Liver (tissue), 9 donors: ENCODE data around the gene UBA6. TPM values are rescaled to one million over a fixed set of nuclear protein-coding genes. Genes with fewer than 3 reads are reported as not detected.

Experiments
- DNase-seq: peaks from one replicate; pipeline ENCODE4 v3.0.0-alpha.2; 2017; ENCODE audit warnings: low spot score
- H3K27ac ChIP-seq, 2 donors: one replicate each; pipeline ENCODE4 v1.7.0; 2013; ENCODE audit warnings: inconsistent platforms in 2 of 2, low read length in 2 of 2, control low read depth in 1 of 2, low read depth in 1 of 2, mild to moderate bottlenecking in 1 of 2
- H3K27me3 ChIP-seq, 4 donors: one replicate each; pipeline versions ENCODE4 v1.6.1 to v1.7.0; 2013; ENCODE audit warnings: low read length in 3 of 4, inconsistent platforms in 1 of 4, mild to moderate bottlenecking in 1 of 4, moderate library complexity in 1 of 4; ENCODE audit not compliant: control insufficient read depth in 4 of 4, insufficient read depth in 4 of 4
- H3K36me3 ChIP-seq, 4 donors: one replicate each; pipeline versions ENCODE4 v1.6.1 to v1.7.0; 2013; ENCODE audit warnings: low read length in 3 of 4, mild to moderate bottlenecking in 3 of 4, low read depth in 1 of 4, moderate library complexity in 1 of 4; ENCODE audit not compliant: control insufficient read depth in 4 of 4, insufficient read depth in 3 of 4
- H3K4me1 ChIP-seq, 4 donors: one replicate each; pipeline versions ENCODE4 v1.6.1 to v1.7.0; 2013; ENCODE audit warnings: low read length in 3 of 4, mild to moderate bottlenecking in 3 of 4, moderate library complexity in 1 of 4; ENCODE audit not compliant: control insufficient read depth in 4 of 4, insufficient read depth in 4 of 4
- H3K4me3 ChIP-seq, 3 donors: one replicate each; pipeline versions ENCODE4 v1.6.1 to v1.7.0; 2013; ENCODE audit warnings: low read length in 3 of 3, control low read depth in 1 of 3, low read depth in 1 of 3, mild to moderate bottlenecking in 1 of 3
- H3K9ac ChIP-seq, 2 donors: one replicate each; pipeline ENCODE4 v1.7.0; 2013; ENCODE audit warnings: low read length in 2 of 2, mild to moderate bottlenecking in 2 of 2, moderate library complexity in 2 of 2, control low read depth in 1 of 2, low read depth in 1 of 2
- H3K9me3 ChIP-seq, 4 donors: one replicate each; pipeline versions ENCODE4 v1.6.1 to v1.7.0; 2013; ENCODE audit warnings: low read length in 3 of 4; ENCODE audit not compliant: control insufficient read depth in 4 of 4
- ATF3 ChIP-seq: IDR thresholded peaks from 2 replicates; pipeline ENCODE4 v1.6.1; 2016; ENCODE audit warnings: antibody characterized with exemption
- CTCF ChIP-seq: fragments of 150-350 bp; IDR thresholded peaks from 2 replicates; pipeline ENCODE4 v1.5.1; 2017; ENCODE audit warnings: improper control_type of control experiment, low read depth, low read length; ENCODE audit not compliant: missing input control
- EGR1 ChIP-seq, 2 donors: IDR thresholded peaks; 2 replicates each; pipeline ENCODE4 v1.6.1; 2016 to 2018; ENCODE audit warnings: antibody characterized with exemption in 2 of 2, low read depth in 2 of 2
- FOXA1 ChIP-seq: IDR thresholded peaks from 2 replicates; pipeline ENCODE4 v1.6.1; 2016; ENCODE audit warnings: antibody characterized with exemption
- FOXA2 ChIP-seq: IDR thresholded peaks from 2 replicates; pipeline ENCODE4 v1.6.1; 2016; ENCODE audit warnings: antibody characterized with exemption
- GABPA ChIP-seq, 2 donors: IDR thresholded peaks in 1 of 2; conservative IDR thresholded peaks in 1 of 2; 2 replicates each; pipeline ENCODE4 v1.6.1; 2016; ENCODE audit warnings: antibody characterized with exemption in 2 of 2, mild to moderate bottlenecking in 1 of 2, moderate library complexity in 1 of 2
- HNF4A ChIP-seq, 2 donors: conservative IDR thresholded peaks; 2 replicates each; pipeline ENCODE4 v1.6.1; 2016; ENCODE audit warnings: antibody characterized with exemption in 2 of 2, mild to moderate bottlenecking in 2 of 2
- HNF4G ChIP-seq: IDR thresholded peaks from 2 replicates; pipeline ENCODE4 v1.6.1; 2016; ENCODE audit warnings: antibody characterized with exemption
- JUND ChIP-seq, 2 donors: IDR thresholded peaks; 2 replicates each; pipeline ENCODE4 v1.6.1; 2016; ENCODE audit warnings: antibody characterized with exemption in 2 of 2
- MAX ChIP-seq: IDR thresholded peaks from 2 replicates; pipeline ENCODE4 v1.6.1; 2016; ENCODE audit warnings: antibody characterized with exemption
- NR2F2 ChIP-seq: IDR thresholded peaks from 2 replicates; pipeline ENCODE4 v1.6.1; 2016; ENCODE audit warnings: antibody characterized with exemption
- RAD21 ChIP-seq, 2 donors: IDR thresholded peaks; 2 replicates each; pipeline ENCODE4 v1.6.1; 2016; ENCODE audit warnings: antibody characterized with exemption in 2 of 2, mild to moderate bottlenecking in 2 of 2
- REST ChIP-seq: IDR thresholded peaks from 2 replicates; pipeline ENCODE4 v1.6.1; 2016; ENCODE audit warnings: antibody characterized with exemption, mild to moderate bottlenecking
- RXRA ChIP-seq, 2 donors: IDR thresholded peaks; 2 replicates each; pipeline ENCODE4 v1.6.1; 2017 to 2018; ENCODE audit warnings: antibody characterized with exemption in 2 of 2, mild to moderate bottlenecking in 1 of 2
- SP1 ChIP-seq: IDR thresholded peaks from 2 replicates; pipeline ENCODE4 v1.6.1; 2018; ENCODE audit warnings: antibody characterized with exemption, mild to moderate bottlenecking
- TAF1 ChIP-seq: conservative IDR thresholded peaks from 2 replicates; pipeline ENCODE4 v1.6.1; 2016; ENCODE audit warnings: antibody characterized with exemption, mild to moderate bottlenecking
- YY1 ChIP-seq: IDR thresholded peaks from 2 replicates; pipeline ENCODE4 v1.6.1; 2016; ENCODE audit warnings: antibody characterized with exemption, mild to moderate bottlenecking
- ZBTB33 ChIP-seq: IDR thresholded peaks from 2 replicates; pipeline ENCODE4 v1.6.1; 2016; ENCODE audit warnings: antibody characterized with exemption
- WGBS: extraction: QIAGEN DNeasy Blood & Tissue Kit; methylation state at CpG from one replicate; pipeline ENCODE4 v1.1.7; 2013; 5-methylcytosine and 5-hydroxymethylcytosine counted together
- polyA plus RNA-seq, 2 donors: library from polyadenylated mRNA; stranded (reverse) in 1 of 2; unstranded in 1 of 2; fragments of 200-250 nt in 1 of 2; fragments of >200 nt in 1 of 2; fragmentation: Nextera tagmentation in 1 of 2; extraction: Ambion mirVana in 1 of 2; gene quantifications; one replicate each; pipeline versions ENCODE4 v1.2.1 to v1.2.3, GENCODE V29; 2013 to 2015
- total RNA-seq, 2 donors: library from RNA; depleted of rRNA; stranded (reverse); fragments of >200 nt; gene quantifications; one replicate each; pipeline ENCODE4 v1.2.3, GENCODE V29; 2014
- donor health status: healthy.
- donor health status: healthy.
- donor health status: healthy.
- donor health status: healthy.
- donor health status: healthy.

The UBA6 gene
- total and polyA plus RNA-seq, 4 donors: 8.4 to 122 (median 13.7) TPM

- Histone ChIP-seq H3K4me1 (peaks cover 0 to 2% (median 2%) of the 10 kb centered on the region in 4 donors), H3K36me3 (peaks cover 2 to 10% (median 8%) of the 10 kb centered on the region in 4 donors), H3K27ac (no peak overlapping the region), H3K9ac (no peak overlapping the region), H3K27me3 (no peaks in the 10 kb centered on the region), H3K4me3 (no peak overlapping the region), H3K9me3 (no peaks in the 10 kb centered on the region)
- TF ChIP-seq ZBTB33: no peak
- no peak for TF ChIP-seq JUND (IDR thresholded peaks at IDR 0.05)
- no peak for TF ChIP-seq YY1
- no peak for TF ChIP-seq RXRA (IDR thresholded peaks at IDR 0.05)
- no peak for TF ChIP-seq RAD21 (IDR thresholded peaks at IDR 0.05)
- TF ChIP-seq EGR1 (IDR thresholded peaks at IDR 0.05; ENCODE audit: low read depth in 2 of 2): no peak
- no peak for TF ChIP-seq MAX
- no peak for TF ChIP-seq FOXA1
- no peak for TF ChIP-seq SP1
- TF ChIP-seq ATF3: no peak
- no peak for TF ChIP-seq HNF4A (conservative IDR thresholded peaks at IDR 0.05)
- no peak for TF ChIP-seq HNF4G
- TF ChIP-seq NR2F2: no peak
- no peak for TF ChIP-seq CTCF
- no peak for TF ChIP-seq GABPA (IDR thresholded peaks at IDR 0.05 in 1 of 2, conservative IDR thresholded peaks at IDR 0.05 in 1 of 2)
- TF ChIP-seq FOXA2: no peak
- no peak for TF ChIP-seq REST
- TF ChIP-seq TAF1: no peak
- WGBS: 94% methylated on average over 1 of the region's 1 CpG
- DNase-seq: no peak
These were observed 84.5 kb downstream of the UBA6 start for GRCh38 chr4:67616478-67616877.
